Right lobe of liver (tissue), 6 donors: ENCODE results near the gene IRX6. TPM values are rescaled to one million over a fixed set of nuclear protein-coding genes. Genes with fewer than 3 reads are reported as not detected.

ENCODE experiments used
- ATAC-seq, 4 donors: fragments of 200-7000 bp; cut with Tn5 transposase; one replicate each; pipeline ENCODE4 v1.9.1; 2020; ENCODE audit warnings: mild to moderate bottlenecking in 4 of 4, moderate library complexity in 4 of 4
- DNase-seq, 3 donors: peaks; one replicate each; pipeline ENCODE4 v3.0.0-alpha.2; 2020
- H3K27ac ChIP-seq, 3 donors: fragments of 200-600 bp; one replicate each; pipeline ENCODE4 v1.8.0; 2022
- H3K27me3 ChIP-seq, 2 donors: fragments of 200-600 bp; one replicate each; pipeline ENCODE4 v1.8.0; 2022
- H3K36me3 ChIP-seq, 4 donors: fragments of 200-600 bp; sonication (generic) in 1 of 4; one replicate each; pipeline versions ENCODE4 v1.5.1 to v1.8.0; 2017 to 2022; ENCODE audit warnings: control low read depth in 1 of 4
- H3K4me1 ChIP-seq, 4 donors: fragments of 200-600 bp; sonication (generic) in 1 of 4; one replicate each; pipeline versions ENCODE4 v1.5.1 to v1.8.0; 2017 to 2022; ENCODE audit warnings: control low read depth in 1 of 4
- H3K4me3 ChIP-seq, 3 donors: fragments of 200-600 bp; one replicate each; pipeline ENCODE4 v1.8.0; 2022
- H3K9me3 ChIP-seq, 4 donors: fragments of 200-600 bp; sonication (generic) in 1 of 4; one replicate each; pipeline versions ENCODE4 v1.5.1 to v1.8.0; 2017 to 2022; ENCODE audit warnings: control low read depth in 1 of 4
- POLR2A ChIP-seq: fragments of 450-650 bp; IDR thresholded peaks from one replicate; pipeline ENCODE4 v1.6.1; 2017; ENCODE audit warnings: antibody characterized with exemption, mild to moderate bottlenecking
- WGBS: methylation state at CpG from one replicate; pipeline ENCODE4 v1.1.6; 2018; ENCODE audit warnings: low coverage, low lambda C conversion rate; ENCODE audit not compliant: insufficient coverage; ENCODE audit errors: missing lambda C conversion rate; 5-methylcytosine and 5-hydroxymethylcytosine counted together
- intact Hi-C, 2 donors: fragments of 100-400 bp; cut with DNase I; formaldehyde crosslinking; loops; one replicate each; pipeline versions ENCODE4 v1.11.2 to v1.14.1; 2022
- total RNA-seq, 6 experiments: library from RNA; depleted of rRNA in 2 of 6; stranded (reverse); fragments of >200 nt in 2 of 6; fragmentation: NEBNext Ultra II Directional in 3 of 6; extraction: Animal tissue kit (Norgen Biotek cat#: 25700) in 3 of 6; gene quantifications; one replicate each; pipeline versions ENCODE4 v1.1.0 to v1.2.4, GENCODE V29; 2016 to 2023
- TF ChIP-seq, protein P1 (sequence below), 4 donors: fragments of 200-600 bp in 3 of 4; fragments of 450-650 bp in 1 of 4; IDR thresholded peaks; one replicate each; pipeline versions ENCODE4 v1.5.1 to v1.8.0; 2016 to 2022; ENCODE audit warnings: antibody characterized with exemption in 4 of 4, mild to moderate bottlenecking in 2 of 4
- donor health status: DM: no; HTN: yes; CAD: no.
- donor health status: DM: no; HTN: no; CAD: no.
- donor health status: DM: no; HTN: no; CAD: no.
- donor health status: DM: no; HTN: yes; CAD: no.
- donor health status: DM: no; HTN: yes; CAD: no.

Gene IRX6
- total RNA-seq, 6 experiments from 2014 or later, result not detected

DNA sequence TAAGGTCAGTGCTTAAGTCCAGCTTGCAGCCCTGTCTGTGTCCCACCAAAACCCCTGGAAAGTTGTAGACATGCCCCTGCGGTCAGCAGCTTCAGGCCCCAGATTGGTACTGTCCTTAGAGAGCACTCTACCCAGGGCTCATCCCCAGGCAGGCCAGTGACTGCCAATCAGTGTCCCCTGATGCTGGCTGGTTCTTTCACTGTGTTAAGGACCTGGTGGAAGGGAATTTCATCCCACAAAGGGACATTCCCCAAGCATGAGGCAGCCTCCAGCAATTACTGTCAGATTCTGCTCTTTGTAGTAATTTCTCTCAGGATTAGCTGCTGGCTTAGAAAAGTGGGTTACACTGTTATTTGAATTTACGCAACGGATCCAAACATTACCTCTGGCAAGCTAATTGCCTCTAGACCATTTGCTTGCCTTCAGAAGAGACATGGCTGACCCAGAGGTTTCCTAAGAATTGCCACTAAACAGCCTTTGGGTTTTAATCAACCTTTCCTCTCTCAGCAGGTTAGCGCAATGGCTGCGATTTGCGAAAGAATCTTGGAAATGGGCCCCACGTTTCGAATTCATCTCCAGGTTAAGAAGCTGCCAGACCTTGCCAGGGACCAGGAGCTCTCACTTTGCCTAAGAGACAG, 5.9 kb downstream of the IRX6 start:
- WGBS, result 34% methylated on average over 6 of the region's 8 CpGs
- no peak for DNase-seq
- intact Hi-C loops, result no loop called here
- H3K9me3 ChIP-seq, result no peaks in the 10 kb centered on the region
- no peak overlapping the region for H3K27ac ChIP-seq
- peaks cover 0 to 4% (median 0%) of the 10 kb centered on the region in 4 donors for H3K4me1 ChIP-seq
- H3K27me3 ChIP-seq, result peaks cover 0 to 8% of the 10 kb centered on the region in 2 donors
- TF ChIP-seq, protein P1, sequence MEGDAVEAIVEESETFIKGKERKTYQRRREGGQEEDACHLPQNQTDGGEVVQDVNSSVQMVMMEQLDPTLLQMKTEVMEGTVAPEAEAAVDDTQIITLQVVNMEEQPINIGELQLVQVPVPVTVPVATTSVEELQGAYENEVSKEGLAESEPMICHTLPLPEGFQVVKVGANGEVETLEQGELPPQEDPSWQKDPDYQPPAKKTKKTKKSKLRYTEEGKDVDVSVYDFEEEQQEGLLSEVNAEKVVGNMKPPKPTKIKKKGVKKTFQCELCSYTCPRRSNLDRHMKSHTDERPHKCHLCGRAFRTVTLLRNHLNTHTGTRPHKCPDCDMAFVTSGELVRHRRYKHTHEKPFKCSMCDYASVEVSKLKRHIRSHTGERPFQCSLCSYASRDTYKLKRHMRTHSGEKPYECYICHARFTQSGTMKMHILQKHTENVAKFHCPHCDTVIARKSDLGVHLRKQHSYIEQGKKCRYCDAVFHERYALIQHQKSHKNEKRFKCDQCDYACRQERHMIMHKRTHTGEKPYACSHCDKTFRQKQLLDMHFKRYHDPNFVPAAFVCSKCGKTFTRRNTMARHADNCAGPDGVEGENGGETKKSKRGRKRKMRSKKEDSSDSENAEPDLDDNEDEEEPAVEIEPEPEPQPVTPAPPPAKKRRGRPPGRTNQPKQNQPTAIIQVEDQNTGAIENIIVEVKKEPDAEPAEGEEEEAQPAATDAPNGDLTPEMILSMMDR (IDR thresholded peaks at IDR 0.05), result no peak
- TF ChIP-seq POLR2A, result no peak
- no peak for ATAC-seq
- H3K36me3 ChIP-seq, result no peaks in the 10 kb centered on the region
- H3K4me3 ChIP-seq, result no peak overlapping the region

- Histone ChIP-seq H3K4me3 (no peak overlapping the region), H3K4me1 (peaks cover 0 to 4% (median 0%) of the 10 kb centered on the region in 4 donors), H3K36me3 (no peaks in the 10 kb centered on the region), H3K27ac (no peak overlapping the region), H3K27me3 (peaks cover 0 to 5% of the 10 kb centered on the region in 2 donors), H3K9me3 (no peaks in the 10 kb centered on the region)
- DNase-seq, result no peak
- intact Hi-C loops, result no loop called here
- WGBS, result 4% methylated on average over 48 of the region's 53 CpGs
- TF ChIP-seq, protein P1 (IDR thresholded peaks at IDR 0.05), result no peak
- ATAC-seq, result no peak
Measured at GRCh38 chr16:55330781-55331647, 7.0 kb downstream of the IRX6 start.

GRCh38 chr16:55331648-55332185, 7.7 kb downstream of the IRX6 start:
- no peaks in the 10 kb centered on the region for H3K36me3 ChIP-seq
- TF ChIP-seq POLR2A, result no peak
- TF ChIP-seq, protein P1 (IDR thresholded peaks at IDR 0.05), result no peak
- 6% methylated on average over 19 of the region's 28 CpGs for WGBS
- no peaks in the 10 kb centered on the region for H3K27me3 ChIP-seq
- DNase-seq (no peak), ATAC-seq (no peak)
- H3K27ac ChIP-seq, result no peak overlapping the region
- peaks cover 0 to 4% (median 0%) of the 10 kb centered on the region in 4 donors for H3K4me1 ChIP-seq
- H3K4me3 ChIP-seq, result no peak overlapping the region
- intact Hi-C loops, result no loop called here
- H3K9me3 ChIP-seq, result no peaks in the 10 kb centered on the region

GRCh38 chr16:55333684-55334083, 9.7 kb downstream of the IRX6 start:
- Histone ChIP-seq H3K36me3 (no peaks in the 10 kb centered on the region), H3K27me3 (no peaks in the 10 kb centered on the region), H3K9me3 (no peaks in the 10 kb centered on the region), H3K27ac (no peak overlapping the region), H3K4me3 (no peak overlapping the region), H3K4me1 (peaks cover 0 to 4% (median 0%) of the 10 kb centered on the region in 4 donors)
- intact Hi-C loops, result no loop called here
- DNase-seq (no peak), ATAC-seq (no peak)
- TF ChIP-seq POLR2A, result no peak
- TF ChIP-seq, protein P1 (IDR thresholded peaks at IDR 0.05), result no peak
- 22% methylated on average over 2 of the region's 2 CpGs for WGBS
